Spinal cord (tissue), 10 donors: ENCODE measurements around the gene SUSD5. TPM values are rescaled to one million over a fixed set of nuclear protein-coding genes. Genes with fewer than 3 reads are reported as not detected.

Source experiments
- DNase-seq, 6 donors: peaks; one replicate each; pipeline versions ENCODE4 v3.0.0 to v3.0.0-alpha.2; 2013 to 2015; ENCODE audit warnings: low spot score in 6 of 6, low read depth in 4 of 6
- H3K27ac ChIP-seq: one replicate; pipeline ENCODE4 v1.5.1; 2013; ENCODE audit warnings: low read depth, low read length, control low read depth
- H3K27me3 ChIP-seq: one replicate; pipeline ENCODE4 v1.6.1; 2013; ENCODE audit warnings: low read length; ENCODE audit not compliant: control insufficient read depth, insufficient read depth
- H3K36me3 ChIP-seq: one replicate; pipeline ENCODE4 v1.6.1; 2013; ENCODE audit warnings: low read length; ENCODE audit not compliant: control insufficient read depth, insufficient read depth
- H3K4me1 ChIP-seq: one replicate; pipeline ENCODE4 v1.6.1; 2013; ENCODE audit warnings: low read length; ENCODE audit not compliant: control insufficient read depth, insufficient read depth
- H3K4me3 ChIP-seq: one replicate; pipeline ENCODE4 v1.5.1; 2013; ENCODE audit warnings: low read depth, low read length, control low read depth
- H3K9me3 ChIP-seq: one replicate; pipeline ENCODE4 v1.6.1; 2013; ENCODE audit warnings: low read length; ENCODE audit not compliant: control insufficient read depth, insufficient read depth
- WGBS: methylation state at CpG from one replicate; pipeline ENCODE4 v1.1.5; 2013; ENCODE audit warnings: missing lambda C conversion rate; ENCODE audit not compliant: insufficient coverage; 5-methylcytosine and 5-hydroxymethylcytosine counted together
- polyA plus RNA-seq, 2 donors: library from polyadenylated mRNA; unstranded; fragments of 120-200 nt; gene quantifications; one replicate each; pipeline ENCODE4 v1.2.1, GENCODE V29; 2013; ENCODE audit not compliant: insufficient read length in 2 of 2
- total RNA-seq, 2 donors: library from RNA; depleted of rRNA in 1 of 2; stranded (reverse); fragments of 120-200 nt in 1 of 2; fragments of >200 nt in 1 of 2; gene quantifications; one replicate each; pipeline versions ENCODE4 v1.2.3 to v1.2.4, GENCODE V29; 2013 to 2014
- donor health status: healthy.

The SUSD5 gene
- total and polyA plus RNA-seq, 4 donors: 3.6 to 5.6 (median 4.7) TPM

DNA sequence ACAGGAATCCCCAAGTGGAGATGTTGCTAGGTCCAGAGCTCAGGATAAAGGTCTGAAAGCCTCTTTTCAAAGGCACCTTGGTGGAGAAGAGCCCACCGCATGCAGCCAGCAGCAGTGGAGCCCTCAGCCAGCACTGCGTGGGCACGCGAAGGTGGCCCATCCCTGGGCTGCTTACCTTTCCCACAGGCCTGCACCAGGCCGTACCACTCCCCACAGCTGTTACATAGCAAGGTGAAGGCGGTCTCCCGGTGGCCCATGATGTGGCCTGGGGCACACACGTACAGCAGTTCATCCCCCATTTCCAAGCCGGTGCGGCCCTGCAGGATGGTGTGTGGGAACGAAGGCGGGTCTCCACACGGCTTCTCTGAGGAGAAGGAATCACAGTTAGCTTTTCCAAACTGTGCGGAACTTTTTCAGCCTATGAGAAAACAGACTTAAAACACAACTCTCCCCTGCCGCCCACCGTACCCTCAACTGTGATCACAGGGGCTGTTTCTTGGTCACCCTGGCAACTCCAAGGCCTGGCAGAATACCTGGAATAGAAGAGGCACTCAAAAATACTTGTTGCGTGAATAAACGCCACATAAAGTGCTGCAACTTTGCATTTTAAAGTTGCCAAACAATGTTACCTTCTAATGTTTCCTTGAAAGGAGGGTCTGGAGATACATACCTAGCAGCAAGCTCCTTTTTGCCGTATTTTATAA is 43.7 kb downstream of the SUSD5 start:
- Histone ChIP-seq H3K27ac (no peak overlapping the region), H3K27me3 (no peaks in the 10 kb centered on the region), H3K9me3 (no peaks in the 10 kb centered on the region), H3K36me3 (no peaks in the 10 kb centered on the region), H3K4me3 (no peak overlapping the region), H3K4me1 (peaks cover 5% of the 10 kb centered on the region)
- 90% methylated on average over 15 of the region's 19 CpGs for WGBS
- DNase-seq: peak in 2 of 6 donors; percentile 50 to 54

DNA sequence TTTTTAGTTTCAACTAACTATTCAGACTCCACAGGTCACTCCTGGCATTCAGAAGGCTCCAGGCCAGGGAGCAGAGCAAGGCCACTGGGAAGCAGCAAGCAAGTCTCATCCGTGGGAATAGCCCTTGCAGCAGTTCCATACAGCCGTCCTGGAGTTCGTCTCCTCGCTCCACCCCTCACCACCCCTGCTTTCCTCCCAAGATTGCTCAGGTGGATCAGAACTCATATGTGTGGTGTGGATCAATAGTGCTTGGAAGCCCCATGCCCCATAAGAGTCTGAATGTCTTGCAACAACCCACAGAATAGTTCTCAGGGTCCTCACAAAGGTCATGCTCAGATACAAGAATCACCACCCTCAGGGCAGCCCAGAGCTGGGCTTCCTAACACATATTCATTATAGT is 44.5 kb downstream of the SUSD5 start:
- 94% methylated on average over 2 of the region's 4 CpGs for WGBS
- Histone ChIP-seq H3K9me3 (no peaks in the 10 kb centered on the region), H3K27ac (no peak overlapping the region), H3K27me3 (no peaks in the 10 kb centered on the region), H3K4me3 (no peak overlapping the region), H3K4me1 (peaks cover 5% of the 10 kb centered on the region), H3K36me3 (no peaks in the 10 kb centered on the region)
- no peak for DNase-seq

DNA sequence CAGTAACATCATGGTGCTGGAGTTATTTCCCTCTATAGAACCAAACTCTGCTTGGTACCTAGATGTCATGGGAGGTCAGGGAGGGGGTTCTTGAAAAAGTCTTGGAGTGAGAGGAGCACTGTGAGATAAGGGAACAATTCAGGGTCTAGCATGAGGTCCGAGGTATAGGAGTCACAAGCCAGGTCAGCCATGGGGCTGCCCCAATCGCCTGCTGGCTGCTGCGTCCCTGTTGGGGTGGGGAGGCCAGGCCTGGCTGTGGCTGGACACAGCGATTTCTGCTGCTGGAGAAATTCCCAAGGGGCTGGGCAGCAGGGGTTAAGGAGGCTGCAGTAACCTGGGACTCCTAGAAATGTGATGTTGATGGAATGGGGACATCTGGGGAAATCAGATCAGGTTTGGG is 44.9 kb downstream of the SUSD5 start:
- no peaks in the 10 kb centered on the region for H3K9me3 ChIP-seq
- peaks cover 5% of the 10 kb centered on the region for H3K4me1 ChIP-seq
- no peaks in the 10 kb centered on the region for H3K36me3 ChIP-seq
- H3K27ac ChIP-seq: no peak overlapping the region
- H3K4me3 ChIP-seq: no peak overlapping the region
- DNase-seq: no peak
- WGBS: 91% methylated on average over 4 of the region's 4 CpGs
- H3K27me3 ChIP-seq: no peaks in the 10 kb centered on the region

DNA sequence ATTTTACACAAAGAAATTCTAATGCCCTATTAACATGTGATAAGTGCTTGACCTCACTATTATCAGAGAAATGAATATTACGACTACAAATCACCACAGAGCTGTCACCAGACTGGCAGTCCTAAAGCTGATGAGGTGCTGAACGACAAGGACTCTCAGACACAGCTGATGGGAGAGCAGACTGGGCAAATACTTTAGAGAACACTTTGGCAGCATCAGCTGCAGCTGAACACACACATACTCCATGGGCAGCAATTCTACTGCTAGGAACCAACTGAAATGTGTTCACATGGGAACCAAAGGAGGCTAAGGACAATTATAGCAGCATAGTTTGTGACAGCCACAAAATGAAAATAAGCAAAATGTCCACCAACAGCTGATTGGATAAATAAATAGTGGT is 45.5 kb downstream of the SUSD5 start:
- Histone ChIP-seq H3K27ac (no peak overlapping the region), H3K27me3 (no peaks in the 10 kb centered on the region), H3K4me3 (no peak overlapping the region), H3K9me3 (no peaks in the 10 kb centered on the region), H3K36me3 (no peaks in the 10 kb centered on the region), H3K4me1 (peaks cover 5% of the 10 kb centered on the region)
- no peak for DNase-seq
- 52% methylated on average over 2 of the region's 2 CpGs for WGBS

DNA sequence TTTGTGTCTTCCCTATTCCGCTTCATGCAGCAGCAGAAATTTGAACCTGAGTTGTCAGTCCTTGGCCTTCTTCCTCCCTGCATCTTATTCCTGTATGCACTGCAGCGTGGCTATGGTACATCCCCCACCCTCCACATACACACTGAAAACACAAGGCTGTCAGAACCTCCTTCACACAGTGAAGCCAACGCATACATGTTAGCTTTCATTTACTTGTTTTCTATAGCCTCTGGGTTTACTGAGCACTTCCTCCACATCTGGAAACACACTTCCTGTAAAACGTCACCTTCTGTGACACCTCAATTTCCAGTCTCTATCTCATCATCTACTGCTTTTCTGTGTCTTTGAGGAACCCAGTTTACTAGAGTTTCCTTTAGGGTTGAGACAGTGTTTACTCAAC is 47.0 kb downstream of the SUSD5 start:
- 88% methylated on average over 4 of the region's 4 CpGs for WGBS
- DNase-seq: no peak
- H3K9me3 ChIP-seq: no peaks in the 10 kb centered on the region
- no peak overlapping the region for H3K27ac ChIP-seq
- no peaks in the 10 kb centered on the region for H3K36me3 ChIP-seq
- no peak overlapping the region for H3K4me3 ChIP-seq
- peaks cover 5% of the 10 kb centered on the region for H3K4me1 ChIP-seq
- no peaks in the 10 kb centered on the region for H3K27me3 ChIP-seq

DNA sequence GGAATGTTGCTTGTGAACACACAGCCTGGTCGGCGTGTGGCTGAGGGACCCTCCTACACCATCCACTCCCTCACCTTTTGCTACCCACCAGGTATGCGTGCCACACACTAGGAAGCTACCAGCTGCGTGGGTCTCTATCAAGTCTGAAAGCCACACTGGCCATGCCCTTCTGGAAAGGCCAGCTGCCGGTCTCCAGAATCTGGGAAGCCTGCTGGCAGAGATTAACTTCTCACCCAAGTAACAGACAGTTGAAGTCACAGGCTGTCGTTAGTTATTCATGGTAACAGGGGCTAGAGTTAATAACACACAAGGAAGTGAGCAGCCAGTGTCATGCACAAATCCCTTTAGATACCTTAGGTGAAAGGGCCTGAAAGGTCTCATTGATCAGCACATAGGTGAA is 48.1 kb downstream of the SUSD5 start:
- 91% methylated on average over 4 of the region's 6 CpGs for WGBS
- Histone ChIP-seq H3K4me3 (no peak overlapping the region), H3K9me3 (no peaks in the 10 kb centered on the region)

DNA sequence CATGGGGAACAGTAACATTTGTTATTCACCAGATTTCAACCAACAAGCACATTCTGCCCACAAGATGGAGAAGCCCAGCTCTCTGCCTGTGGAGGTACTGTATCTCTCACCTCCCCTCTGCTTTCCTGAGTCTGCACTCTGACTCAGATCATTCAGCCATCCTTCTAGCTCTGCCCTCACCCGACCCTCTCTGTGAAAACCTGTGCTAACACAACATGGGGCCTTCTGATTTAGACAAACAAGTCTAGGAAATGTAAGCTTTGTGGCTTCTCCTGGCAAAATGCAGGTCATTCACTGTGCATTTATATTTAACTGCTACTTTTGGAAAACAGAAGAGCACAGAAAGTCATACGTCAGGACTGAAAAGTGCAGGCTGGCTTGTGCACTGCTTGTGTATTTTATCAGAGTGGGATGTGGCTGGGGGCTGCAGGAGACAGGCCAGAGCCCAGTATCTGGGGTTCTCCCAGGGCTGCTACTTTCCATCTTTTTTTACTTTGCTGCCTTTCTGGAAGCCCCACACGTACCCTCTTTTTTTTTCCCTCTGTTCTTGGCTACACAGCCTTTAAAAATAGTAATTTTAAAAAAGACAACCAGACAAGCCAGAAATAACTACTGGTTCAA is 50.8 kb downstream of the SUSD5 start:
- 70% methylated on average over 2 of the region's 3 CpGs for WGBS
- no peak for DNase-seq

More for the DNA sequence above, 48.1 kb downstream of the SUSD5 start:
- peaks cover 5% of the 10 kb centered on the region for H3K4me1 ChIP-seq
- no peaks in the 10 kb centered on the region for H3K27me3 ChIP-seq
- no peak for DNase-seq
- no peaks in the 10 kb centered on the region for H3K36me3 ChIP-seq
- no peak overlapping the region for H3K27ac ChIP-seq

DNA sequence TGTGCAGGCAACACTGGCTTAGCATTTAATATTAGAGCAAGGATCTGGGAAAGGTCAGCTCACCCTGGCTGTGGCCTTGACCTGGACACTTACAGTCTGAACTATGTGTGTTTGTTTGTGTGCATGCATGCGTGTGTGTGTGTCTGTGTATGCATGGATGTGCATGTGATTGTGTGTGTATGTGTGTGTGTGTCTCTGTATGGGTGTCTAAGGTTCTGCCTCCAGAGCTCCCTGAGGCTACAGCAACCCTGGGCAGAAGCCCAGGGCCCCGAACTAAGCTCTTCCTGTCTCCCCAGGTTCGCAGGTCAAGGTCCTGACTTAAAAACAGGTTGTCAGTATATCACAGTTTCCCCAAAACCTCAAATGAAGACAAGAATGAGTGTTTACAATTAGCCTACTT is 51.3 kb downstream of the SUSD5 start:
- H3K36me3 ChIP-seq: no peaks in the 10 kb centered on the region
- no peaks in the 10 kb centered on the region for H3K9me3 ChIP-seq
- DNase-seq: no peak
- H3K4me3 ChIP-seq: no peak overlapping the region
- H3K4me1 ChIP-seq: no peaks in the 10 kb centered on the region
- H3K27ac ChIP-seq: no peak overlapping the region
- 88% methylated on average over 1 of the region's 3 CpGs for WGBS
- no peaks in the 10 kb centered on the region for H3K27me3 ChIP-seq

More for the DNA sequence above, 50.8 kb downstream of the SUSD5 start:
- no peaks in the 10 kb centered on the region for H3K9me3 ChIP-seq
- no peaks in the 10 kb centered on the region for H3K27me3 ChIP-seq
- no peak overlapping the region for H3K4me3 ChIP-seq
- H3K4me1 ChIP-seq: no peaks in the 10 kb centered on the region
- no peak overlapping the region for H3K27ac ChIP-seq
- no peaks in the 10 kb centered on the region for H3K36me3 ChIP-seq

DNA sequence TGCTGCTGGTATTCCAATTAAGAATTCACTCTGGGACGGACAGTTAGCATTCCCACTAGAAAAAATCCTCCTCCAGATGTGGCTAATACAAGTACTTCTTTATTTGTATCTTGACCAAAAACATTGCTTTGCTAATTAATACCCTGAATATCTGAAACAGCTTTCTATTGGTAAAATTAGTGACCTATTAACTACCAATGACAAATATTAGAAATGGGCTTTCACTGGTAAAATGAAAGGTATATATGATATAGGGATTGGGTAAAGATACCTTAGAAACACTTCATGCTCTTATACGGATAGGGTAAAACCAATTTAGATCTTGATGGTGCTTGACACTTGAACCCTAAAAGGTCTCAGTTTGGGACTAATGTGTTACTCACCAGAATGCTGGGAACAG is 52.5 kb downstream of the SUSD5 start:
- H3K9me3 ChIP-seq: no peaks in the 10 kb centered on the region
- no CpG with 5 or more reads among the region's 2 CpGs for WGBS
- DNase-seq: no peak
- no peaks in the 10 kb centered on the region for H3K27me3 ChIP-seq
- no peaks in the 10 kb centered on the region for H3K36me3 ChIP-seq
- H3K4me1 ChIP-seq: no peaks in the 10 kb centered on the region
- no peak overlapping the region for H3K4me3 ChIP-seq
- no peak overlapping the region for H3K27ac ChIP-seq

DNA sequence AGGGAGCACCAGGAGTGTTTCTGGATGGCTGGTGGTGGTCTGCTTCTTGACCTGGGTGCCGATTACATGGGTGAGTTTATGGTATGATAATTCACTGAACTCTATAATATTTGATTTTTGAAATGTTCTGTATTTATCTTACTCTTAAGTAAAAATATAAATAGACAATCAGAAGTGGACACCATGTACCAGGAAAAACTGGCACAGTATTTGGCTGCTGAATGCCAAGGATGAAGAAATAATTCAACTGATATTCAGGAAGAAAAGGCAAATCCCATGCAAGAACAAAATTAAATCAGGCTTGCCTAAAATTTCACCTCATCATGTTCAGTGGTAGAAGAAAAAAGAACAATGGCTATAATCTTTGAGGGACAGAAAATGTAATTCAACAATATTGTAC is 53.2 kb downstream of the SUSD5 start:
- H3K4me1 ChIP-seq: no peaks in the 10 kb centered on the region
- no CpG with 5 or more reads among the region's 1 CpG for WGBS
- no peaks in the 10 kb centered on the region for H3K9me3 ChIP-seq
- no peak overlapping the region for H3K27ac ChIP-seq
- no peaks in the 10 kb centered on the region for H3K27me3 ChIP-seq
- H3K36me3 ChIP-seq: no peaks in the 10 kb centered on the region
- DNase-seq: no peak
- H3K4me3 ChIP-seq: no peak overlapping the region
